ENCODE results near the gene ANO2.
"Not testable (repeated sequence)": the region's sequence is repeated elsewhere in the genome, so short reads cannot be mapped to it uniquely, and the experiment has no call there.

The ANO2 gene

GRCh38 chr12:5884285-5884684 lies 60.8 kb downstream of the ANO2 start:
- DNase-seq, result no peak

GRCh38 chr12:5882511-5883190 lies 62.4 kb downstream of the ANO2 start:
- no peak for DNase-seq

- no peak for DNase-seq
Measured at GRCh38 chr12:5881666-5882065, 63.4 kb downstream of the ANO2 start.

GRCh38 chr12:5881101-5881606 lies 63.9 kb downstream of the ANO2 start:
- no peak for DNase-seq

GRCh38 chr12:5875851-5876250 lies 69.2 kb downstream of the ANO2 start:
- DNase-seq, result no peak

GRCh38 chr12:5874514-5874913 lies 70.5 kb downstream of the ANO2 start:
- DNase-seq, result no peak

GRCh38 chr12:5873281-5873919 lies 71.7 kb downstream of the ANO2 start:
- no peak for DNase-seq

GRCh38 chr12:5872745-5873144 lies 72.3 kb downstream of the ANO2 start:
- DNase-seq, result no peak

- no peak for DNase-seq
Measured at GRCh38 chr12:5871741-5872140, 73.3 kb downstream of the ANO2 start.

GRCh38 chr12:5870183-5870582 lies 74.9 kb downstream of the ANO2 start:
- no peak for DNase-seq

- no peak for DNase-seq
Measured at GRCh38 chr12:5868625-5869295, 76.3 kb downstream of the ANO2 start.

- DNase-seq, result no peak
Measured at GRCh38 chr12:5865397-5865796, 79.7 kb downstream of the ANO2 start.

- no peak for DNase-seq
Measured at GRCh38 chr12:5864972-5865371, 80.1 kb downstream of the ANO2 start.

GRCh38 chr12:5864301-5864700 lies 80.8 kb downstream of the ANO2 start:
- no peak for DNase-seq

- no peak for DNase-seq
Measured at GRCh38 chr12:5861416-5861815, 83.6 kb downstream of the ANO2 start.

GRCh38 chr12:5856692-5857091 lies 88.4 kb downstream of the ANO2 start:
- DNase-seq, result no peak

GRCh38 chr12:5846950-5847349 lies 98.1 kb downstream of the ANO2 start:
- DNase-seq, result no peak

- DNase-seq, result no peak
Measured at GRCh38 chr12:5840944-5841343, 104.1 kb downstream of the ANO2 start.

GRCh38 chr12:5830111-5830510 lies 114.9 kb downstream of the ANO2 start:
- DNase-seq, result no peak

GRCh38 chr12:5827591-5827990 lies 117.5 kb downstream of the ANO2 start:
- DNase-seq, result no peak

- not testable (repeated sequence) for DNase-seq
Measured at GRCh38 chr12:5825761-5826160, 119.3 kb downstream of the ANO2 start.

- DNase-seq, result not testable (repeated sequence)
Measured at GRCh38 chr12:5818877-5819276, 126.2 kb downstream of the ANO2 start.

- DNase-seq, result no peak
Measured at GRCh38 chr12:5817246-5817645, 127.8 kb downstream of the ANO2 start.

GRCh38 chr12:5809586-5809985 lies 135.5 kb downstream of the ANO2 start:
- DNase-seq, result no peak

All from activated naive CD4-positive, alpha-beta T cell (primary cell).